Right lobe of liver (tissue), 6 donors: Measurements from ENCODE around the gene HS6ST3. TPM values are rescaled to one million over a fixed set of nuclear protein-coding genes. Genes with fewer than 3 reads are reported as not detected.

Source experiments
- ATAC-seq, 4 donors: fragments of 200-7000 bp; cut with Tn5 transposase; one replicate each; pipeline ENCODE4 v1.9.1; 2020; ENCODE audit warnings: mild to moderate bottlenecking in 4 of 4, moderate library complexity in 4 of 4
- DNase-seq, 3 donors: peaks; one replicate each; pipeline ENCODE4 v3.0.0-alpha.2; 2020
- H3K27ac ChIP-seq, 3 donors: fragments of 200-600 bp; one replicate each; pipeline ENCODE4 v1.8.0; 2022
- H3K27me3 ChIP-seq, 2 donors: fragments of 200-600 bp; one replicate each; pipeline ENCODE4 v1.8.0; 2022
- H3K36me3 ChIP-seq, 4 donors: fragments of 200-600 bp; sonication (generic) in 1 of 4; one replicate each; pipeline versions ENCODE4 v1.5.1 to v1.8.0; 2017 to 2022; ENCODE audit warnings: control low read depth in 1 of 4
- H3K4me1 ChIP-seq, 4 donors: fragments of 200-600 bp; sonication (generic) in 1 of 4; one replicate each; pipeline versions ENCODE4 v1.5.1 to v1.8.0; 2017 to 2022; ENCODE audit warnings: control low read depth in 1 of 4
- H3K4me3 ChIP-seq, 3 donors: fragments of 200-600 bp; one replicate each; pipeline ENCODE4 v1.8.0; 2022
- H3K9me3 ChIP-seq, 4 donors: fragments of 200-600 bp; sonication (generic) in 1 of 4; one replicate each; pipeline versions ENCODE4 v1.5.1 to v1.8.0; 2017 to 2022; ENCODE audit warnings: control low read depth in 1 of 4
- POLR2A ChIP-seq: fragments of 450-650 bp; IDR thresholded peaks from one replicate; pipeline ENCODE4 v1.6.1; 2017; ENCODE audit warnings: antibody characterized with exemption, mild to moderate bottlenecking
- WGBS: methylation state at CpG from one replicate; pipeline ENCODE4 v1.1.6; 2018; ENCODE audit warnings: low coverage, low lambda C conversion rate; ENCODE audit not compliant: insufficient coverage; ENCODE audit errors: missing lambda C conversion rate; 5-methylcytosine and 5-hydroxymethylcytosine counted together
- intact Hi-C, 2 donors: fragments of 100-400 bp; cut with DNase I; formaldehyde crosslinking; loops; one replicate each; pipeline versions ENCODE4 v1.11.2 to v1.14.1; 2022
- total RNA-seq, 6 experiments: library from RNA; depleted of rRNA in 2 of 6; stranded (reverse); fragments of >200 nt in 2 of 6; fragmentation: NEBNext Ultra II Directional in 3 of 6; extraction: Animal tissue kit (Norgen Biotek cat#: 25700) in 3 of 6; gene quantifications; one replicate each; pipeline versions ENCODE4 v1.1.0 to v1.2.4, GENCODE V29; 2016 to 2023
- TF ChIP-seq, protein P1 (sequence below), 4 donors: fragments of 200-600 bp in 3 of 4; fragments of 450-650 bp in 1 of 4; IDR thresholded peaks; one replicate each; pipeline versions ENCODE4 v1.5.1 to v1.8.0; 2016 to 2022; ENCODE audit warnings: antibody characterized with exemption in 4 of 4, mild to moderate bottlenecking in 2 of 4
- donor health status: DM: no; HTN: yes; CAD: no.
- donor health status: DM: no; HTN: no; CAD: no.
- donor health status: DM: no; HTN: no; CAD: no.
- donor health status: DM: no; HTN: yes; CAD: no.
- donor health status: DM: no; HTN: yes; CAD: no.

The HS6ST3 gene
- total RNA-seq, 6 experiments from 2014 or later, result not detected

DNA sequence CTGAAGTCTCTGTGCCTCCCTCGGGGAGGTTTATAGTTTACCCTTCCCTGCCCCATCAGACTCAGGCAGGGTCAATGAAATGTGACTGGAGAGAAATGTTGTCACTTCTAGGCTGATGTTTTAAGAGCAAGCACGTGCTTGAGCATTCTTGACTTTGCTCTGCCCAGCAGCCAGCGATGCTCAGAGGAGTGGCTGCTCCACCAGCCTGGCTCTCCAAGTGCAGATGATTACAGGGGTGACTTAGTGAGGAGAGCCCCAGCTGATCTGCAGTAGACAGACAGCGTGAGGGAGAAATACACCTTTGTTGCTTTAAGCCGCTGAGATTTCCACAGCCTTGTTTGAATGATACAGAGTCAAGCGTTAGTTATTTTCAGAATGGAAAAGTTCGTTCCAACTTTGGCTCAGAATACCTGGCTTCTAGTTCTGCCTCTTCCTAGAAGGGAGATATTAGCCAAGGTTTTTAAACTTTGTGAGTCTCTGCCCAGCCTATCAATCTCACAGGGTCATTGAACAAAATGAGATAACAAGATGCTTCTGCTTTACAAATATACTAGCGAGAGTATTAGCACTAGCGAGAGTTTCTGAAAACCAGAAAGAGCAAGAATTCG is 760.7 kb downstream of the HS6ST3 start:
- DNase-seq (no peak), ATAC-seq (no peak)
- Histone ChIP-seq H3K9me3 (no peaks in the 10 kb centered on the region), H3K36me3 (no peaks in the 10 kb centered on the region), H3K4me1 (no peaks in the 10 kb centered on the region), H3K27me3 (no peaks in the 10 kb centered on the region), H3K4me3 (no peak overlapping the region), H3K27ac (no peak overlapping the region)
- intact Hi-C loops, result no loop called here
- no peak for TF ChIP-seq POLR2A
- TF ChIP-seq, protein P1, sequence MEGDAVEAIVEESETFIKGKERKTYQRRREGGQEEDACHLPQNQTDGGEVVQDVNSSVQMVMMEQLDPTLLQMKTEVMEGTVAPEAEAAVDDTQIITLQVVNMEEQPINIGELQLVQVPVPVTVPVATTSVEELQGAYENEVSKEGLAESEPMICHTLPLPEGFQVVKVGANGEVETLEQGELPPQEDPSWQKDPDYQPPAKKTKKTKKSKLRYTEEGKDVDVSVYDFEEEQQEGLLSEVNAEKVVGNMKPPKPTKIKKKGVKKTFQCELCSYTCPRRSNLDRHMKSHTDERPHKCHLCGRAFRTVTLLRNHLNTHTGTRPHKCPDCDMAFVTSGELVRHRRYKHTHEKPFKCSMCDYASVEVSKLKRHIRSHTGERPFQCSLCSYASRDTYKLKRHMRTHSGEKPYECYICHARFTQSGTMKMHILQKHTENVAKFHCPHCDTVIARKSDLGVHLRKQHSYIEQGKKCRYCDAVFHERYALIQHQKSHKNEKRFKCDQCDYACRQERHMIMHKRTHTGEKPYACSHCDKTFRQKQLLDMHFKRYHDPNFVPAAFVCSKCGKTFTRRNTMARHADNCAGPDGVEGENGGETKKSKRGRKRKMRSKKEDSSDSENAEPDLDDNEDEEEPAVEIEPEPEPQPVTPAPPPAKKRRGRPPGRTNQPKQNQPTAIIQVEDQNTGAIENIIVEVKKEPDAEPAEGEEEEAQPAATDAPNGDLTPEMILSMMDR (IDR thresholded peaks at IDR 0.05), result no peak
- 56% methylated on average over 7 of the region's 10 CpGs for WGBS

DNA sequence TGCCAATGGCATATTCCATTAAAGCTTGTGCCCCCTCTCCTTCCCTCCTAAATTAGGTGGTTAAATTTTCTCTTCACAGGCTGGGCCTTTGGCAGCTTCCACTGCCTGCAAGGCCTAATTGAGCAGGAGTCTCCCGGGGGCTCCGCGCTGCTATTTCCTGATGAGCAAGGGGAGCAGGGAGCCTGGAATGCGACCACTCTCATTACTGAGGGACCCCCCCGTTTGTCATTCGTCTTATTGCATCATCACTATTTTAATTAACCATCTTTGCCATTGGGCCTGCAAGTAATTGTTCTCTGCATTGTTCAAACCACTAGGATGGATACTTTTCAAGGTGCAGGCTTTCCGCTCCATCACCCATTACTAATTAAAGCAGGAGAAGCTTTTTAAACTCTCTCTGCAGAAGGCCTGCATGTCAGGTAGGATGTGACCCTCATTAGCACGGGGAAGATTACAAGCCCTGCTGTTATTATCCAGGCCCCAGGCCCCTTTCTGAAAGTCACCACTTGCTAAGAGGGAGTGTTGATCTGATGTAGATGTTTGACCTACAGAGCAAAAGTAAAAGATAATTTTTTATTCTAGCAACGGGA is 762.0 kb downstream of the HS6ST3 start:
- ATAC-seq (no peak), DNase-seq (no peak)
- Histone ChIP-seq H3K27me3 (no peaks in the 10 kb centered on the region), H3K4me3 (no peak overlapping the region), H3K36me3 (no peaks in the 10 kb centered on the region), H3K27ac (no peak overlapping the region), H3K9me3 (no peaks in the 10 kb centered on the region), H3K4me1 (no peaks in the 10 kb centered on the region)
- WGBS, result 48% methylated on average over 9 of the region's 9 CpGs
- TF ChIP-seq, protein P1 (IDR thresholded peaks at IDR 0.05), result no peak
- no peak for TF ChIP-seq POLR2A
- intact Hi-C loops, result no loop called here

DNA sequence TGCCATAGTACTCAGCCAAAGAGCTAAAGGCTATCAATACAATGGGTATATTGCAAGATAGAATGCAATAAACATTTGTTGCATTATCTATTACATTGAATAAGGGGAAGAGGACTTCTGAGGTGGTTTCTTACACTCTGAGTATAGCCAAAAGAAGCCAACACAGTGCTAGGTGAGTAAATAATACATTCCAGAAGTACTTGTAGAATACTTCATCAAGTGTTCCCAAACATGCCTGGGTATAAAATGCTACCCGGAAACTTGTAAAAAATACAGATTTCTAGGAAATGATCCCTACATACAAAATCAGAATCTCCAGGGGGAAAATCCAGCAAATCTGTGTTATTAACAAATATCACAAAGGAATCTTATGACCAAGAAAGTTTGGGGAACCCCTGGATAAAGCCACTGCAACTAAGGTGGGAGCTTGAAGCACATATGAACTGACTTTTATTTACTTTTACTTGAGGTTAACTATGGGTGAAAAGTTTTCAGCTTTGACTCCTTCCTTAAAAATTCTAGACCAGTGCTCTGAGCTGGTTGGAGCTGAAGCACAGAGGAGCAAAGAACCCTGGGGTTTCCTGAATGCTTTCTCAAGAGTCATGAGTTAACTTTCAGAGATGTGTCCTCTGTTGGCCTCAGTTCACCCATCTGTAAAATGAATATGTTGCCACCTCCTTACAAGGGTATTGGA is 768.4 kb downstream of the HS6ST3 start:
- no peak overlapping the region for H3K4me3 ChIP-seq
- no CpG with 5 or more reads among the region's 1 CpG for WGBS
- no peaks in the 10 kb centered on the region for H3K27me3 ChIP-seq
- no peaks in the 10 kb centered on the region for H3K9me3 ChIP-seq
- H3K4me1 ChIP-seq, result no peaks in the 10 kb centered on the region
- DNase-seq, result no peak
- ATAC-seq, result no peak
- no peak overlapping the region for H3K27ac ChIP-seq
- intact Hi-C loops, result no loop called here
- TF ChIP-seq, protein P1 (IDR thresholded peaks at IDR 0.05), result no peak
- TF ChIP-seq POLR2A, result no peak
- no peaks in the 10 kb centered on the region for H3K36me3 ChIP-seq

DNA sequence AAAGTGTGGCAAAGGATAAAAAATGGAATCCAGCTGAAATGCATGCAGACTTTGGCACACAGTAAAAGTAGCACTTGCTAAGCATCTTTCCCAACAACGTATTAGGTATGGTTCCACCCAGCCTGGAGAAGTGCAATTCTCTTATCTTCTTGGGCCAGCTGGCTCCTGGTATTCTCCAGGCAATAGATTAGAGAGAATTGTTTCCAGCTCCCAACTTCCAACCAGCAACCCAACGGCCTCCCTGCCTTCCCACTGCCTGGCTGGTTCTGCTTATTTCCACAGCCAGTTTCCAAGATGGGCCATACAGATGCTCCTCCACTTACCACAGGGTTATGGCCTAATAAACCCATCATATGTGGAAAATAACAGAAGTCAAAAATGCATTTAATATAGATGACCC is 771.0 kb downstream of the HS6ST3 start:
- H3K36me3 ChIP-seq, result no peaks in the 10 kb centered on the region
- H3K27me3 ChIP-seq, result no peaks in the 10 kb centered on the region
- no peak for TF ChIP-seq POLR2A
- TF ChIP-seq, protein P1 (IDR thresholded peaks at IDR 0.05), result no peak
- WGBS, result 15% methylated on average over 2 of the region's 2 CpGs
- no peak overlapping the region for H3K27ac ChIP-seq
- ATAC-seq (no peak), DNase-seq (no peak)
- H3K4me3 ChIP-seq, result no peak overlapping the region
- H3K4me1 ChIP-seq, result no peaks in the 10 kb centered on the region
- intact Hi-C loops, result no loop called here
- no peaks in the 10 kb centered on the region for H3K9me3 ChIP-seq
